ENCODE data around the gene HPN. TPM values are rescaled to one million over a fixed set of nuclear protein-coding genes. Genes with fewer than 3 reads are reported as not detected.

Gene HPN
- total and polyA plus RNA-seq, 2 donors (not counting 3 experiments of a cell fraction or from before 2014, with no cell fraction given) = 0.10 TPM; not detected in 1

- Histone ChIP-seq H3K4me3 (replicated peaks in 1 of 3; ENCODE audit: insufficient read depth in 1 of 3, low read depth in 1 of 3, low read length in 3 of 3) (no peak overlapping the region), H3K27me3 (ENCODE audit: control insufficient read depth in 2 of 2, insufficient read depth in 2 of 2, low read length in 2 of 2) (no peaks in the 10 kb centered on the region), H3K9me1 (replicated peaks; ENCODE audit: control insufficient read depth, extremely low read depth, insufficient read depth, low read length) (no peaks in the 10 kb centered on the region), H3K4me2 (ENCODE audit: insufficient read depth, low read length) (no peak overlapping the region), H3K4me1 (ENCODE audit: control insufficient read depth, extremely low read depth, insufficient read depth, low read length) (peaks cover 7% of the 10 kb centered on the region), H3K27ac (ENCODE audit: insufficient read depth, low read depth, low read length) (no peak overlapping the region), H3K9ac (replicated peaks; ENCODE audit: extremely low read depth, insufficient read depth, low read length) (no peak overlapping the region), H3K36me3 (ENCODE audit: control insufficient read depth in 2 of 2, extremely low read depth in 1 of 2, insufficient read depth in 2 of 2, low read length in 2 of 2) (peaks cover 0 to 10% of the 10 kb centered on the region in 2 experiments), H4K20me1 (replicated peaks; ENCODE audit: control insufficient read depth, extremely low read depth, insufficient read depth, low read length) (no peaks in the 10 kb centered on the region), H2AFZ (ENCODE audit: low read depth, low read length) (no peak overlapping the region), H3K79me2 (ENCODE audit: control insufficient read depth, insufficient read depth, low read length) (no peaks in the 10 kb centered on the region), H3K9me3 (replicated peaks; ENCODE audit: control insufficient read depth, insufficient read depth, low read length) (no peaks in the 10 kb centered on the region)
- no peak for TF ChIP-seq GATA2 (IDR thresholded peaks at IDR 0.05; ENCODE audit: insufficient read depth, insufficient read length, low read depth, low read length)
- TF ChIP-seq POLR2AphosphoS5 (IDR thresholded peaks at IDR 0.05; ENCODE audit: insufficient read depth, low read depth, low read length) = no peak
- TF ChIP-seq FOS (IDR thresholded peaks at IDR 0.05; ENCODE audit: borderline replicate concordance, insufficient read depth, low read length) = no peak
- no peak for TF ChIP-seq MAX (IDR thresholded peaks at IDR 0.05; ENCODE audit: insufficient read depth, insufficient read length)
- TF ChIP-seq, protein P1, sequence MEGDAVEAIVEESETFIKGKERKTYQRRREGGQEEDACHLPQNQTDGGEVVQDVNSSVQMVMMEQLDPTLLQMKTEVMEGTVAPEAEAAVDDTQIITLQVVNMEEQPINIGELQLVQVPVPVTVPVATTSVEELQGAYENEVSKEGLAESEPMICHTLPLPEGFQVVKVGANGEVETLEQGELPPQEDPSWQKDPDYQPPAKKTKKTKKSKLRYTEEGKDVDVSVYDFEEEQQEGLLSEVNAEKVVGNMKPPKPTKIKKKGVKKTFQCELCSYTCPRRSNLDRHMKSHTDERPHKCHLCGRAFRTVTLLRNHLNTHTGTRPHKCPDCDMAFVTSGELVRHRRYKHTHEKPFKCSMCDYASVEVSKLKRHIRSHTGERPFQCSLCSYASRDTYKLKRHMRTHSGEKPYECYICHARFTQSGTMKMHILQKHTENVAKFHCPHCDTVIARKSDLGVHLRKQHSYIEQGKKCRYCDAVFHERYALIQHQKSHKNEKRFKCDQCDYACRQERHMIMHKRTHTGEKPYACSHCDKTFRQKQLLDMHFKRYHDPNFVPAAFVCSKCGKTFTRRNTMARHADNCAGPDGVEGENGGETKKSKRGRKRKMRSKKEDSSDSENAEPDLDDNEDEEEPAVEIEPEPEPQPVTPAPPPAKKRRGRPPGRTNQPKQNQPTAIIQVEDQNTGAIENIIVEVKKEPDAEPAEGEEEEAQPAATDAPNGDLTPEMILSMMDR (IDR thresholded peaks at IDR 0.05; ENCODE audit: extremely low read depth in 1 of 2, insufficient read depth in 1 of 2, low read depth in 1 of 2, low read length in 2 of 2) = no peak
- no peak for TF ChIP-seq JUN (IDR thresholded peaks at IDR 0.05; ENCODE audit: borderline replicate concordance, insufficient read depth, insufficient read length, low read depth)
- TF ChIP-seq POLR2A (IDR thresholded peaks at IDR 0.05; ENCODE audit: low read depth, low read length) = no peak
- no peak for TF ChIP-seq MYC (IDR thresholded peaks at IDR 0.05; ENCODE audit: low read depth, low read length)
- TF ChIP-seq EZH2 (IDR thresholded peaks at IDR 0.05; ENCODE audit: borderline replicate concordance, low read depth, low read length, severe bottlenecking) = no peak
- POLR2A ChIA-PET = interaction anchor here (0.6 kb wide), 1 partner anchor 86 kb away, joined by 3 read pairs; no protein-coding TSS in a partner anchor
- dilution Hi-C loops (cut with MboI; ENCODE audit: extremely low pct_ligation_motif_present, low sequenced_read_pairs) = no loop called here
- intact Hi-C loops (cut with micrococcal nuclease) = loop anchor here (5.0 to 10.0 kb wide), 2 partner anchors 60 to 232 kb away; partner anchors contain the start of gene USF2
- DNase-seq (ENCODE audit: low read depth, low spot score) (no peak), FAIRE-seq (no peak)
- BruUV-seq (replicated peaks) = no TSS peak
- CTCF ChIA-PET = interaction anchor here (2.1 kb wide), 1 partner anchor 12 kb away, joined by 14 read pairs; no protein-coding TSS in a partner anchor
Measured at GRCh38 chr19:35032356-35032865, 9.1 kb upstream of the HPN start.
